Osteocyte (in vitro differentiated cells): Measurements from ENCODE around the gene DNAAF6. TPM values are rescaled to one million over a fixed set of nuclear protein-coding genes. Genes with fewer than 3 reads are reported as not detected.
"Not testable (repeated sequence)": the region's sequence is repeated elsewhere in the genome, so short reads cannot be mapped to it uniquely, and the experiment has no call there.

Source experiments
- DNase-seq: peaks from one replicate; pipeline ENCODE4 v3.0.0; 2021; ENCODE audit warnings: mixed read lengths; ENCODE audit not compliant: unreplicated experiment; ENCODE audit errors: extremely low spot score
- H3K27ac Mint-ChIP-seq: one replicate; pipeline ENCODE4 v1.8.0; 2021; ENCODE audit warnings: mild to moderate bottlenecking, mixed read lengths; ENCODE audit not compliant: unreplicated experiment
- H3K27me3 Mint-ChIP-seq: one replicate; pipeline ENCODE4 v1.8.0; 2021; ENCODE audit warnings: mixed read lengths; ENCODE audit not compliant: unreplicated experiment
- H3K36me3 Mint-ChIP-seq: one replicate; pipeline ENCODE4 v1.8.0; 2021; ENCODE audit warnings: mixed read lengths; ENCODE audit not compliant: unreplicated experiment
- H3K4me1 Mint-ChIP-seq: one replicate; pipeline ENCODE4 v1.8.0; 2021; ENCODE audit warnings: mixed read lengths; ENCODE audit not compliant: unreplicated experiment
- H3K4me3 Mint-ChIP-seq: one replicate; pipeline ENCODE4 v1.8.0; 2021; ENCODE audit warnings: mild to moderate bottlenecking, moderate library complexity, mixed read lengths; ENCODE audit not compliant: unreplicated experiment
- H3K9me3 Mint-ChIP-seq: one replicate; pipeline ENCODE4 v1.8.0; 2021; ENCODE audit warnings: mixed read lengths; ENCODE audit not compliant: unreplicated experiment
- CTCF ChIP-seq: fragments of 200-600 bp; sonication (generic); IDR thresholded peaks from 2 replicates; pipeline ENCODE4 v1.5.0; 2021; ENCODE audit warnings: antibody characterized with exemption, mild to moderate bottlenecking, moderate library complexity
- long read RNA-seq: library from polyadenylated mRNA; unstranded; transcript quantifications from one replicate; pipeline ENCODE4 v2.0.0, GENCODE V29; 2021
- total RNA-seq: library from RNA; stranded (reverse); gene quantifications from 2 replicates; pipeline ENCODE4 v1.2.1, GENCODE V29; 2021

The DNAAF6 gene
- total RNA-seq, result not detected in 2 replicates
- long read RNA-seq, result 0 reads

GRCh38 chrX:107205770-107206696 is at the start of gene DNAAF6, which contains the start of gene NUP62CL:
Gene DNAAF6, plus strand, starts transcription at chrX:107206611. Its CDS starts 6,265 bp downstream, at chrX:107212876.
Gene NUP62CL, minus strand, starts transcription at chrX:107206433. Its CDS starts 31,287 bp downstream, at chrX:107175146.
- peak within 1 kb of the TSS; percentile 72 for H3K4me3 Mint-ChIP-seq
- peaks cover 6% of the 10 kb centered on the region for H3K4me1 Mint-ChIP-seq
- H3K27ac Mint-ChIP-seq, result no peak within 1 kb of the TSS
- peaks cover 4% of the 10 kb centered on the region for H3K9me3 Mint-ChIP-seq
- no peak for DNase-seq
- H3K36me3 Mint-ChIP-seq, result no peaks in the 10 kb centered on the region
- TF ChIP-seq CTCF, result no peak
- peaks cover 27% of the 10 kb centered on the region for H3K27me3 Mint-ChIP-seq

- H3K36me3 Mint-ChIP-seq, H3K27ac Mint-ChIP-seq, H3K9me3 Mint-ChIP-seq, H3K4me1 Mint-ChIP-seq, H3K4me3 Mint-ChIP-seq, DNase-seq: not testable (repeated sequence)
- peaks cover 13% of the 10 kb centered on the region for H3K27me3 Mint-ChIP-seq
Measured at GRCh38 chrX:107157618-107158017, 48.8 kb upstream of the DNAAF6 start.

- Mint-ChIP-seq H3K36me3 (no peaks in the 10 kb centered on the region), H3K27ac (no peak overlapping the region), H3K4me1 (no peaks in the 10 kb centered on the region), H3K9me3 (peaks cover 10% of the 10 kb centered on the region), H3K4me3 (no peak overlapping the region), H3K27me3 (peaks cover 20% of the 10 kb centered on the region)
- no peak for DNase-seq
- no peak for TF ChIP-seq CTCF
Measured at GRCh38 chrX:107167163-107167921, 39.1 kb upstream of the DNAAF6 start.

GRCh38 chrX:107168257-107168656 is 38.2 kb upstream of the DNAAF6 start:
- no peak for TF ChIP-seq CTCF
- Mint-ChIP-seq H3K27me3 (peaks cover 17% of the 10 kb centered on the region), H3K9me3 (peaks cover 13% of the 10 kb centered on the region), H3K27ac (no peak overlapping the region), H3K36me3 (no peaks in the 10 kb centered on the region), H3K4me3 (no peak overlapping the region), H3K4me1 (no peaks in the 10 kb centered on the region)
- DNase-seq, result no peak

- no peak for DNase-seq
- Mint-ChIP-seq H3K27ac (no peak overlapping the region), H3K4me3 (no peak overlapping the region), H3K4me1 (no peaks in the 10 kb centered on the region), H3K36me3 (no peaks in the 10 kb centered on the region), H3K27me3 (peaks cover 17% of the 10 kb centered on the region), H3K9me3 (peaks cover 13% of the 10 kb centered on the region)
- no peak for TF ChIP-seq CTCF
Measured at GRCh38 chrX:107168712-107169111, 37.7 kb upstream of the DNAAF6 start.
